IPS-18c (cell line): ENCODE results near the gene RBM6.

Experiments
- H3K4me3 ChIP-seq: 2 replicates; pipeline ENCODE4 v1.7.0; 2013; ENCODE audit warnings: low read depth, mild to moderate bottlenecking, low read length, moderate library complexity; ENCODE audit not compliant: insufficient read depth
- H3K9me3 ChIP-seq: one replicate; pipeline ENCODE4 v1.6.1; 2013; ENCODE audit warnings: mild to moderate bottlenecking, low read length, moderate library complexity; ENCODE audit not compliant: control insufficient read depth, insufficient read depth

The RBM6 gene

GRCh38 chr3:49952924-49953323 lies 13.0 kb downstream of the RBM6 start:
- Histone ChIP-seq H3K9me3 (peaks cover 2% of the 10 kb centered on the region), H3K4me3 (no peak overlapping the region)

GRCh38 chr3:49955636-49956035 lies 15.7 kb downstream of the RBM6 start:
- Histone ChIP-seq H3K4me3 (no peak overlapping the region), H3K9me3 (peaks cover 2% of the 10 kb centered on the region)

GRCh38 chr3:49966233-49966942 lies 26.4 kb downstream of the RBM6 start:
- Histone ChIP-seq H3K9me3 (peaks cover 2% of the 10 kb centered on the region), H3K4me3 (no peak overlapping the region)

GRCh38 chr3:49967291-49967690 lies 27.3 kb downstream of the RBM6 start:
- no peak overlapping the region for H3K4me3 ChIP-seq
- peaks cover 2% of the 10 kb centered on the region for H3K9me3 ChIP-seq

GRCh38 chr3:49968346-49968745 lies 28.4 kb downstream of the RBM6 start:
- Histone ChIP-seq H3K9me3 (peaks cover 2% of the 10 kb centered on the region), H3K4me3 (no peak overlapping the region)

- H3K9me3 ChIP-seq, result peaks cover 2% of the 10 kb centered on the region
- H3K4me3 ChIP-seq, result no peak overlapping the region
Measured at GRCh38 chr3:49972656-49973055, 32.7 kb downstream of the RBM6 start.

- H3K4me3 ChIP-seq, result no peak overlapping the region
- H3K9me3 ChIP-seq, result no peaks in the 10 kb centered on the region
Measured at GRCh38 chr3:49976942-49977341, 37.0 kb downstream of the RBM6 start.

- Histone ChIP-seq H3K9me3 (peaks cover 3% of the 10 kb centered on the region), H3K4me3 (no peak overlapping the region)
Measured at GRCh38 chr3:49984394-49984793, 44.4 kb downstream of the RBM6 start.

GRCh38 chr3:49992326-49992725 lies 52.4 kb downstream of the RBM6 start:
- no peaks in the 10 kb centered on the region for H3K9me3 ChIP-seq
- H3K4me3 ChIP-seq, result no peak overlapping the region

- Histone ChIP-seq H3K4me3 (no peak overlapping the region), H3K9me3 (no peaks in the 10 kb centered on the region)
Measured at GRCh38 chr3:49994476-49994875, 54.5 kb downstream of the RBM6 start.

- H3K4me3 ChIP-seq, result no peak overlapping the region; the same call in 1 of the 2 replicates
- no peaks in the 10 kb centered on the region for H3K9me3 ChIP-seq
Measured at GRCh38 chr3:49996016-49996415, 56.1 kb downstream of the RBM6 start.

GRCh38 chr3:49997862-49998261 lies 57.9 kb downstream of the RBM6 start:
- Histone ChIP-seq H3K4me3 (no peak overlapping the region), H3K9me3 (no peaks in the 10 kb centered on the region)

GRCh38 chr3:49998326-49998725 lies 58.4 kb downstream of the RBM6 start:
- Histone ChIP-seq H3K4me3 (no peak overlapping the region), H3K9me3 (no peaks in the 10 kb centered on the region)

GRCh38 chr3:50001511-50001910 lies 61.6 kb downstream of the RBM6 start:
- H3K4me3 ChIP-seq, result no peak overlapping the region
- H3K9me3 ChIP-seq, result no peaks in the 10 kb centered on the region

GRCh38 chr3:50003216-50003615 lies 63.3 kb downstream of the RBM6 start:
- Histone ChIP-seq H3K9me3 (no peaks in the 10 kb centered on the region), H3K4me3 (no peak overlapping the region)

- Histone ChIP-seq H3K9me3 (no peaks in the 10 kb centered on the region), H3K4me3 (no peak overlapping the region)
Measured at GRCh38 chr3:50003824-50004223, 63.9 kb downstream of the RBM6 start.

GRCh38 chr3:50008931-50009330 lies 69.0 kb downstream of the RBM6 start:
- Histone ChIP-seq H3K4me3 (no peak overlapping the region), H3K9me3 (no peaks in the 10 kb centered on the region)

GRCh38 chr3:50010959-50011358 lies 71.0 kb downstream of the RBM6 start:
- H3K4me3 ChIP-seq, result no peak overlapping the region
- H3K9me3 ChIP-seq, result no peaks in the 10 kb centered on the region

- Histone ChIP-seq H3K9me3 (no peaks in the 10 kb centered on the region), H3K4me3 (no peak overlapping the region)
Measured at GRCh38 chr3:50015918-50016317, 76.0 kb downstream of the RBM6 start.
